GM21423 (cell line): ENCODE measurements around the gene TRIM56.
"Not testable (repeated sequence)": the region's sequence is repeated elsewhere in the genome, so short reads cannot be mapped to it uniquely, and the experiment has no call there.

ENCODE experiments used
- ATAC-seq: cut with Tn5 transposase; IDR thresholded peaks from one replicate; pipeline ENCODE4 v1.9.1; 2021; ENCODE audit warnings: mild to moderate bottlenecking, moderate library complexity; ENCODE audit not compliant: unreplicated experiment

Gene TRIM56

DNA sequence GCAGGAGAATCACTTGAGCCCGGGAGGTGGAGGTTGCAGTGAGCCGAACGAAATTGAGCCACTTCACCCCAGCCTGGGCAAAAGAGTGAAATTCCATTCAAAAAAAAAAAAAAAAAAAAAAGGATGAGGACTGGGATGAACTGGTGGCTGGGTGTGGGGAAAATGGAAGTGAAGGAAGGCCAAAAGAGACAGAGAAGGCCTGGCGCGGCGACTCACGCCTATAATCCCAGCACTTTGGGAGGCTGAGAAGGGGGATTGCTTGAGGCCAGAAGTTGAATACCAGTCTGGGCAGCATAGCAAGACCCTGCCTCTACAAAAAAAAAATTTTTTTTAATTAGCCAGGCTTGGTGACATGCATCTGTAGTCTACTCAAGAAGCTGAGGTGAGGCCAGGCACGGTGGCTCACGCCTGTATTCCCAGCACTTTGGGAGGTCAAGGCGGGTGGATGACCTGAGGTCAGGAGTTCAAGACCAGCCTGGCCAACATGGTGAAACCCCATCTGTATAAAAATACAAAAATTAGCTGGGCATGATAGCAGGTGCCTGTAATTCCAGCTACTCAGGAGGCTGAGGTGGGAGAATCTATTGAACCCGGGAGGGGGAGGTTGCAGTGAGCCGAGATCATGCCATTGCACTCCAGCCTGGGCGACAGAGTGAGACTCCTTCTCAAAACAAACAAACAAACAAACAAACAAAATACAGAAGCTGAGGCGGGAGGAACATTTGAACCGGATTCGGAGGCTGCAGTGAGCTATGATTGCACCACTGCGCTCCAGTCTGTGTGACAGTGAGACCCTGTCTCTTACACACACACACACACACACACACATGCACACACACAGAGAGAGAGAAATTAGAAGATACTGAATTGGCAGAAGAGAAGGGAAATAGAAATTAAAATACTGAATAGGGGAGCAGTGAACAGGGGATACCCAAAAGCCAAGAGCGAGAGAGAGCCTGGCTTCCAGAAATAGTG, 47.6 kb downstream of the TRIM56 start:
- ATAC-seq, result not testable (repeated sequence)

DNA sequence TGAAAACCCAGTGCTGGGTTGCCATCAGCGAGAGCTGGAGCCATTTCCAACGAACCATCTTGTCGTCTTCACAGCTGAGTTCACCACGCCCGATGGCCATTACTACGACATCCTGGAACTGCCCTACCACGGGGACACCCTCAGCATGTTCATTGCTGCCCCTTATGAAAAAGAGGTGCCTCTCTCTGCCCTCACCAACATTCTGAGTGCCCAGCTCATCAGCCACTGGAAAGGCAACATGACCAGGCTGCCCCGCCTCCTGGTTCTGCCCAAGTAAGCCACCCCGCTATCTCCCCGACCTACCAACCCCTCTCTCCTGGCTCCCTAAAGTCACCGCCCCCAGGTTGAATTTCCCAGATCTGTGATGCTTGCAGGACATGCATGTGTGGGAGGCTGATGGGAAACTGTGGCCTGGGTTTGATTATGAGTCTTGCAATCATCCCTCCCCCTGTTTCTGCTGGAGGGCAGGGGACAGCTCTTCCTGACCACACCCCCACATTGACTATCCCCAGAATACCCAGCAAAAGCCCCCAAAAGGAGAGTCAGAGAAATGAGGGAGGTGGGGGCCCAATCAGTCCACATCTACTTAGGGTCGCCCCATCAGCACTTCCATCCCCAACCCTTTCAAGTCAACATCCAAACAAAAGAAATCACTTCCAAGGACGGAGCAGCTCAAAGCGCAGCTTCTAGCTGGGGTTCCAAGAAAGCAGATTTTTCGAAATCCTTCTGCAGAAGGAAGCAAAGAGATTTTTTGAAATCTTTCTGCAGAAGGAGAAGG, 48.5 kb downstream of the TRIM56 start:
- ATAC-seq, result no peak

DNA sequence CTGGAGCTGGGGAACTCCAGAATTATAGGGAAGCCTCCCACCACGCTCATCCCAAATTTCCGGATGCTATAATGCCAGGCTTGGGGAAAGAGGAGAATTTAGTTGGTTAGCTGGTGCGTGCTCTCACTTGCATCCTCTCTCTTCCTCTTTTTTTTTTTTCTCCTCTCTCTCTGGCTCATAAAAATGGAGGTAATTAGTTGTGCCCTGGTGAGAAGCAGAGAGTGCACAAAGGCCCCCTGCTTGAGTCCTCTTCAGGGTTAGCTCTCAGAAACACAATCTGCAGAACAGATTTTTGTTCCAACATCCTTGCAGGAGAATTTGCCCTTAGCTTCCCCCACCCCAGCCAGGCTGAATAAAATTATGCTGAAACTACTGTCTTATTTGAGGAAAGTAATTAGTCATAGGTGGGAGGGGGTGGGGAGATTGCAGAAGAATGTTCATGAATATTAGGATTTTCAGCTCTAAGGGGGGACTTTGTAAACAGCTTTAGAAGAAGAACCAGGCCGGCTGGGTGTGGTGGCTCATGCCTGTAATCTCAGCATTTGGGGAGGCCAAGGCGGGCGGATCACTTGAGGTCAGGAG, 49.2 kb downstream of the TRIM56 start:
- no peak for ATAC-seq

DNA sequence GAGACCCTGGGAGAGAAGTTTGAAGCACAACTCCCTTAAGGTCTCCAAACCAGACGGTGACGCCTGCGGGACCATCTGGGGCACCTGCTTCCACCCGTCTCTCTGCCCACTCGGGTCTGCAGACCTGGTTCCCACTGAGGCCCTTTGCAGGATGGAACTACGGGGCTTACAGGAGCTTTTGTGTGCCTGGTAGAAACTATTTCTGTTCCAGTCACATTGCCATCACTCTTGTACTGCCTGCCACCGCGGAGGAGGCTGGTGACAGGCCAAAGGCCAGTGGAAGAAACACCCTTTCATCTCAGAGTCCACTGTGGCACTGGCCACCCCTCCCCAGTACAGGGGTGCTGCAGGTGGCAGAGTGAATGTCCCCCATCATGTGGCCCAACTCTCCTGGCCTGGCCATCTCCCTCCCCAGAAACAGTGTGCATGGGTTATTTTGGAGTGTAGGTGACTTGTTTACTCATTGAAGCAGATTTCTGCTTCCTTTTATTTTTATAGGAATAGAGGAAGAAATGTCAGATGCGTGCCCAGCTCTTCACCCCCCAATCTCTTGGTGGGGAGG, 52.5 kb downstream of the TRIM56 start:
- ATAC-seq, result no peak

DNA sequence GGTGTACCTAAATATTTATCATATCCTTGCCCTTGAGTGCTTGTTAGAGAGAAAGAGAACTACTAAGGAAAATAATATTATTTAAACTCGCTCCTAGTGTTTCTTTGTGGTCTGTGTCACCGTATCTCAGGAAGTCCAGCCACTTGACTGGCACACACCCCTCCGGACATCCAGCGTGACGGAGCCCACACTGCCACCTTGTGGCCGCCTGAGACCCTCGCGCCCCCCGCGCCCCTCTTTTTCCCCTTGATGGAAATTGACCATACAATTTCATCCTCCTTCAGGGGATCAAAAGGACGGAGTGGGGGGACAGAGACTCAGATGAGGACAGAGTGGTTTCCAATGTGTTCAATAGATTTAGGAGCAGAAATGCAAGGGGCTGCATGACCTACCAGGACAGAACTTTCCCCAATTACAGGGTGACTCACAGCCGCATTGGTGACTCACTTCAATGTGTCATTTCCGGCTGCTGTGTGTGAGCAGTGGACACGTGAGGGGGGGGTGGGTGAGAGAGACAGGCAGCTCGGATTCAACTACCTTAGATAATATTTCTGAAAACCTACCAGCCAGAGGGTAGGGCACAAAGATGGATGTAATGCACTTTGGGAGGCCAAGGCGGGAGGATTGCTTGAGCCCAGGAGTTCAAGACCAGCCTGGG, 53.1 kb downstream of the TRIM56 start:
- ATAC-seq, result peak; percentile 86

DNA sequence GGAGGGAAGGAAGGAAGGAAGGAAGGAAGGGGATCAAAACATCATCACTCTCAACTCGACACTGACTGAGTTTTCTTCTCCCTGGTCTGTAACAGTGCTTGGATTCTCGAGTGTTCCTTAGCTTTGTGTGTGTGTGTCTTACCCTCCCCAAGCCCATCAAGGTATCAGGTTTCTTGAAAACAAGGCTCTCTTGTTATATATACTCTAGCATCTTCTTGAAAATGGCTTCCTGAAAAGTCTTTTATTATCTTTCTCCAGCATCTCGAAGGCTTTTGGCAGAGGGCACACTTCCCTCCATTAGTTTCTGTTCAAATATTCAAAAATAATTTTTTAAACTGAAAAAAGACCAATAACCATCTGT, 55.0 kb downstream of the TRIM56 start:
- ATAC-seq, result no peak

DNA sequence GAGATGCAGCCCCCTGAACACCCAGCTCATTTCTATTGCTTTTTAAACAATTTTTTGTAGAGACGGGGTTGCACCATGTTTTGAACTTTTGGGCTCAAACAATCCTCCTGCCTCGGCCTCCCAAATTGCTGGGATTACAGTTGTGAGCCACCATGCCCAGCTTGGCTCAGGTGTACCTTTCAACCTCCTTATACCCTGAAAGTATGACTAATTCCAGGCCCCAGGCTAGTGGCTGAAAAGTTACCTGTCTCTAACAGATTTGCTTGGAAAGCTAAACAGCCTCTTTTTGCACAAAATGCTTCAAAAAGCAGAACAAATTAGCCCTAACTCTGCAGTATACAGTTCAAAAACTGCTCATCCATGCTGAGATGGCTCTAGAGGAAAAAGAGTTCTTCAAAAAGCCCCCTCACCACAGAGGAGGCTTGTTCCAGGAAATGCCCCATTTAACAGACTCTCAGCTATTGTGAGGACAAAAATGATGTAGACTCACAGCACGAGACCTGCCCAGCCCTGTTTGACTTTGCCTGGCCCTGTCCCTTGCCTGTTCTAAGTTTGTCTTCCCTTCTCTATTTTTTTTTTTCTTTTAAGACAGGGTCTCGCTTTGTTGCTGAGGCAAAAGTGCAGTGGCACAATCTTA, 55.6 kb downstream of the TRIM56 start:
- no peak for ATAC-seq
